Measurements from ENCODE around the gene MYRFL. TPM values are rescaled to one million over a fixed set of nuclear protein-coding genes. Genes with fewer than 3 reads are reported as not detected.

MYRFL gene
- total and polyA plus RNA-seq, 2 of the 8 experiments (the other 6 are each of a cell fraction or from before 2014, with no cell fraction given), result 1.1 to 2.0 TPM

DNA sequence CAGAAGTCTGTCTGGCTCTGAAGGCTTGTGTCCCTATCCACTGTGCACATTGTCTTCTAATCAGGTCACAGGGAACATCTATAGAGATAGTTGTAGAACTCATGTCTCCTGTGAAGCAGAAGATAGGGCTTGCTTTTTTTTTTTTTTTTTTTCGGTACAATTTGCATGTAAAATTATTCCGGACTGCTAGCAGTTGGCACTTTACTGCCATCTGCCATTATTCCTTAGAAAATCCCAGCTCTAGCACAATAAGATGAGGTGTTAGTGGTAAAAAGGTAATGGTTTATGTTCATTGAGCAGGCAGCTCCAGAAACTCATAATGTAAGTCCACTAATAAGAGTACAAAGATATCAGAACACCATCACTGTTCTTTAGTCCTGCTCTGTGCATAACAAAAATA is 8.7 kb downstream of the MYRFL start (continued):
- TF ChIP-seq KDM1A (IDR thresholded peaks at IDR 0.05; ENCODE audit: borderline replicate concordance, low read length), result no peak
- no peak for TF ChIP-seq CTCF (IDR thresholded peaks at IDR 0.05; ENCODE audit: control extremely low read depth in 1 of 3, insufficient read depth in 1 of 3, low read depth in 1 of 3, low read length in 3 of 3)
- TF ChIP-seq KDM4A (IDR thresholded peaks at IDR 0.05; ENCODE audit: low read depth, low read length, severe bottlenecking), result no peak
- no peak for TF ChIP-seq POLR2A (IDR thresholded peaks at IDR 0.05; ENCODE audit: control extremely low read depth in 1 of 2, low read depth in 2 of 2, low read length in 2 of 2)
- no peak for TF ChIP-seq SRF (IDR thresholded peaks at IDR 0.05; ENCODE audit: low read depth, low read length)
- TF ChIP-seq SIRT6 (IDR thresholded peaks at IDR 0.05; ENCODE audit: low read length), result no peak
- TF ChIP-seq MAFK (IDR thresholded peaks at IDR 0.05; ENCODE audit: low read depth, low read length), result no peak
